ENCODE measurements around the gene SMIM12.

DNA sequence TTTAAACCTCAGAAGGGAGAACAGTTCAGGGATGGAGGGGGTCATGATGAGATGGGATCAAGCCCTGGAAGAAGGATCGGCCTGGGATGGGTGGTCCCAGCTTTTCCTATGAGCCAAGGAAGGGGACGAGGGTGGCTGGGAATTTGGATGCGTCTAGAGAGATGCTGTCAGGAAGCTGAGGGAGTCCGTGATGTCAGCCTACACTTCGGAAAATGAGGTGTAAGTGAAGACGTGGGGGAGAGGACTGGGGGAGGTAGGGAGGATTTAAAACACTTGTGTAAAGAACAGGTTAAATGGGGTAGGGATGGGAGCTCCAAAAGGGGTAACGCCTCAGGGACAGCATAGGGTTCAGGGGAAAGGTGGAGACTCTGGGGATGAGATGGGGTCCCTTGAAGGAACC, 42.4 kb upstream of the SMIM12 start:
- TF ChIP-seq GATA2 (IDR thresholded peaks at IDR 0.05; ENCODE audit: low read depth, low read length), result no peak
- no peak for TF ChIP-seq GATA3 (IDR thresholded peaks at IDR 0.05; ENCODE audit: low read depth, low read length)
